RCC 7860 (cell line): ENCODE results near the gene SPSB3.
A peak's percentile ranks its signal among the peaks of the same experiment; 100 is the strongest.
"Not testable (repeated sequence)": the region's sequence is repeated elsewhere in the genome, so short reads cannot be mapped to it uniquely, and the experiment has no call there.

ENCODE experiments used
- DNase-seq: peaks from one replicate; pipeline ENCODE4 v3.0.0-alpha.2; 2015; ENCODE audit warnings: low spot score
- FAIRE-seq: peaks from 2 replicates; lab custom pipeline; 2012; peaks lifted over from hg19 to GRCh38; lab: Jason Lieb, UNC

SPSB3 gene

DNA sequence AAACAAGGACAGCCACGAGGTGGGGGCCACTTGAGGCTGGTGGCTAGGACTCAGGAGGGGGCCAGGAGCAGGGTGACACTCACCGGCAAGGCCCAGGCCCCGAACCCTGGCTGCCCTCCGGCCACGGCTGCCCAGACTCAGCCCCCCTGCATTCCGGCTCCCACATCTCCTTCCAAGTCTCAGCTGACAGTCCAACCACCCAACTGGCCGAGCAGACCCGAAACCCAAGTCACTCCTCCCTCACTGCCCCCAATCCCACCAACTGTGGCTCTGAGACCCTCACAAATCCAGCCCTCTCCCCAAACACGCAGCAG is 34.9 kb upstream of the SPSB3 start:
- no peak for DNase-seq
- no peak for FAIRE-seq

DNA sequence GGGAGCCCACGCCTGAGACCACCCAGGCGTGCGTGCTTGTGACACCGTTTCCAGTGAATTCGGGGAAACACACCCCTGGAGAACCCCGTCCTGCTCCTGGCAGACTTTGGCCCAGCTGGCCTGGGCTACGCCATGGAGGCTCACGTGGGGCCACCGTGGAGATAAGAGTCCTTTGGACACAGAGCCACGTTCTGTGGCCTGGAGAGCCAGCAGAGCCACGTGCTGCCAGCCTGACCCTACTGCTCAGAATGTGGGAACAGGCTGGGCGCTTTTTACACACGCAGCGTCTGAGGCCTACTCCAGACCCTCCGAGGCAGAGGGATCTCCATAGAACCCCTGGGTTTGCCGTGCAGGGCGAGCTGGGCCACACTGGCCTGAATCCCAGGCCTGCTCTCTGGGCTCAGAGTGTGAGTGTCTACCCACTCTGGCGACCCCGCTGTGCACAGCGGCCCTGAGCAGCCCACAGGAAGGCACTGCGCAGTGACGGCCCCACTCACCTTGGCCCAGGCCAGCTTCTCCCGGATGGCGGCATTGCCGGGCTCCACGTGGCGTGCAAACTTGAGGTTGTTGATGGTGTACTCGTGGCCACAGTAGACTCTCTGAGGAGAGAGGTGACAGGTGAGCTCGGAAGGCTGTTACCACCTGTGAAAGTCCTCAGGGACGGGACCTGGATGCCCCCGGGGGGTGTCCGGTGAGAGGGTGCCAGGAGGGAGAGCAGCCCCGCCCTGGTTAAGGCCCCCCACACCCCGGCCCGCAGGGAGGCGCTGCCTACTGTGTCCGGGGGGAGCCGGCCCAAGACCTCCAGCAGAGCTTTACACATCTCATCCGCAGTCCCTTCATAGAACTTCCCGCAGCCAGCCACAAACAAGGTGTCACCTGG is 34.3 kb upstream of the SPSB3 start:
- FAIRE-seq, result no peak
- no peak for DNase-seq

DNA sequence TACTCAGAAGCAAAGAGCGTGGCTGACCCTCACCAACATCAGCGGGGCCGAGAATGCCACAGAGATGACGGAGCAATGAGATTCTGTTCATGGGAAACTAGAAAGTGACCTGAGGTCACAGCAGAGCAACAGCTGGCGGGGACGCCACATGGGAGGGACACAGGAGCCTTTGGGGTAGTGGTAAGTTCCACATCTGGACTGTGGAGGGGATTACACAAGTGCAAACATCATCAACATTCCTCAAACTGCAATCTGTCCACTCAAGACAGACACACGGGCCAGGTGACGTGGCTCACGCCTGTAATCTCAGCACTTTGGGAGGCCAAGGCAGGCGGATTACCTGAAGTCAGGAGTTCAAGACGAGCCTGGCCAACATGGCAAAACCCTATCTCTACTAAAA is 33.1 kb upstream of the SPSB3 start:
- no peak for FAIRE-seq
- no peak for DNase-seq

DNA sequence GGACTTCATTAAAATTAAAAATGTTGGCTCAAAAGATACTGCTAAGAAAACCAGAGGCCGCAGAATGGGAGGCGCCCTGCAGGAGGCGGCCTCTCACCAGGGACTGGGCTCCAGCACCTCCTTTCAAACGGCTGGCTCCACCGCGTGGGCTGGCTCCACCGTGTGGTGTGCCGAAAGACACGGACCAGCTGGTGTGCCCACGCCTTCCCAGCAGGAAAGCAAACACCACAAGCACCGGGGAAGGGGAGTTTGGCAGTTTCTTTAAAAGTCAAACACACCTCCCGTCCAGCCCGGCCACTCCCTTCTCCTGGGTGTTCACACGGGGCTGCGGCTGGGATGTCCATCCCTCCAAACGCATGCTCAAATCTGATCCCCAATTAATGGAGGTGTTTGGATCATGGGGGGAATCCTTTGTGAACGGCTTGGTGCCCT is 30.4 kb upstream of the SPSB3 start:
- DNase-seq (peak; percentile 26), FAIRE-seq (no peak)

DNA sequence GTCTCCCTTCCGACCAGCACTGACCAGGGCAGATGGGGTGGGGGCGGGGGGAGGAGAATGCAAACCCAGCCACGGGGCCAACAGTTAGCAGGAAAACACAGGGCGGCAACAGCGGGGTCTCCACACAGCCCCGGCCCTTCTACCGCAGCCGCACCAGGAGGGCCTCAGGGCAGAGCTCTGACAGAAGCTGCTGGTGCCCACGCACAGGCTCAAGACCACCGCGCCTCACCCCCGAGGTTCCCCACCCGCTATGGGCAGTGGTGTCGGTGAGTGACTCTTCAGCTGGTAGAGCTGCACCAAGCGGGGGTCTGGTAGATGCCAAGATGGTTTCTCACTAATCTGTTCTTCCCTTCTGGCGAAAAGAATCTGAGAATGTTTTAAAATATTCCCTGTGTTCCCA is 28.2 kb upstream of the SPSB3 start:
- FAIRE-seq, result no peak
- DNase-seq, result no peak

DNA sequence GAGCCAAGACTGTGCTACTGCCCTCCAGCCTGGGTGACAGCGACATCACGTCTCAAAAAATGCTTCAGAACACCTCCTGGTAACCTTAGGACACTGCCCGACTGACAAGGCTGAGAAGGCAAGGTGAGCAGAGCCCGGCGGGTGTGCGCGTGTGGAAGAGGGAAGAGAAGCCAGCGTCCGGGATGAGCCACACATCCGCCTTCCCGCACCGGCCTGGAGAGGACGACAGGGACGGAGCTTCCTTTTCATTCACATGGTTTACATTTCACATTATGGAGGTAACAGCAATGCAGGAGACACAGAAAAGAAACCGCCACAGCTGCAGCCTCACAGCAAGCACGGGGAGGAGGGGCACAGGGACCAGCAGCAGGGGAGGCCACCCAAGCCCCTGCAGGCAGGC is 27.7 kb upstream of the SPSB3 start:
- no peak for FAIRE-seq
- DNase-seq, result no peak

DNA sequence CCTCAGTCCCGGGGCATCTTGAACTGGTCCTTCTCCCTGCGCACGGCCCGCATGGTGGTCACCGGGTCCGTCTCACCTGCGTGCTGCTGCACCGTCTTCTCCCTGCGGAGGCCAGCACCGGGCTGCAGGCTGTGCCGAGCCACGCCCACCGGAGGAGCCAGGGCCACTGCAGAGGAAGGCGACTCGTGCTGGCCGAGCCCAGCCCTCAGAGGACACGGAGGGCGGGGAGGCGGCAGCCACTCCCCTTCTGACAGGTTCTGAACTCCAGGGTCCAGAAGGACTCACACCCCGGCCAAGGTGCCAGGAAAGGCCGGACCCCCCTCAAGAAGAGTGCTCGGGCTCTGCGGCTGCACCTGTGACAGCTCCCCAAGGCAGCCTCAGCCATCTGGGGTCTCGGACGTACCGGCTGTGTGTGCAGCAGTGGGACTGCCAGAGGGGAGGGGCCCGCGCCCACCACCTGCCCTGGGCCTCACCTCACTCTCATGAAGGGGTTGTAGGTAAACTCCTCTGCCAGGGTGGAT is 27.0 kb upstream of the SPSB3 start:
- DNase-seq (no peak), FAIRE-seq (no peak)

DNA sequence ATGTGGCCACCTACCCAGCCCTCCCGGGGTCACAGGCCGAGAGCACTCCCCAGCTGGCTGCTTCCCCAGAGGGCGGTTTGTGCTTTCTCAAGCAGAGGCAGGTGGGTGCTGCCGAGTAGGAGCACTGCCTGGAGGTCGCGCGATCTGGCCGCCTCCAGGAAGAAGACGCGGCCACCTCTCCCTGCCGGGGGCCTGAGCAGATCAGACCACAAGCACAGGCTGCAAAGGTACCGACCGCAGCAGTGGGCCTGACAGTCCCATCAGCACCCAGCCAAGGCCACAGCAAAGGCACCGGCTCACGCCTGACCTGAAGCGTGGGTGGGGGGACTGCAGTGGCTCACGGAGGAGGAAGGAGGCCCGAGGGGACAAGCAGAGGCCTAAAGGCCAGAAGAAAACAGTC is 26.3 kb upstream of the SPSB3 start:
- no peak for FAIRE-seq
- DNase-seq, result no peak

DNA sequence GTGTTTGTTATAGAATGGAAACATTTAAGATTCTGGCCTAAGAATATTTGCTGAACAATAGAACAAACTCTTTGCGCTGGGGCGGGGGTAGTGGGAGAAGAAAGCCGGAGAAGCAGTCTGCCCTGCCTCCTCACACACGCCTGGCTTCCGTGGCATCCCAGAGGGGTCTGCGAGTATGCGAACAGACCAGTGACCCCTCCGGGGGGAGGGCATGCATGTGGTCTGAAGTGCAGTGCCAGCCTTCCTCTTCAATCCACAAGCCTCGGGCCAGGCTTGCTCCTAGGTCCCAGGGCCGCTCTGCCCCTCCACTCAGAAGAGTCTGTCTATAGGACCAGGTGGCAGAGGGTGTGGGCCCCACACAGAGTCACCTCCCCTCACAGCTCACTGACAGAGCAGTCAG is 25.3 kb upstream of the SPSB3 start:
- FAIRE-seq (no peak), DNase-seq (no peak)

DNA sequence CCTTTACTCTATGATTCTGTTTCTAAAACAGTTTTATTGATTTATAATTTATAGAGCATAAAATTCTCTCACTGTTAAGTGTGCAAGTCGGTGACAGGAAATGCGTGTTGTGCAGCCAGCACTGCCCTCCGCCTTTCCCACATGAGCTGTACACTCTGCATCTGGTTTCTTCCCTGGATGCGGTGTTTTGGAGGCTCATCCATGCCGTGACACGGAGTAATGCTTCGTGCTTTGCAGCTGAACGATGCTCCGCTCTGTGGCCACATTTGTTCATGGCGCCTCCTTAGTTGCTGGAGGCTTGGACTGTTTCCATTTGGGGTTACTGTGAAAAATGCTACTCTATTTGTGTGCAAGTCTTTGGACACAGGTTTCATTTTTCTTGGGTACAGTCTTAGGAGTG is 18.3 kb upstream of the SPSB3 start:
- DNase-seq (no peak), FAIRE-seq (no peak)

DNA sequence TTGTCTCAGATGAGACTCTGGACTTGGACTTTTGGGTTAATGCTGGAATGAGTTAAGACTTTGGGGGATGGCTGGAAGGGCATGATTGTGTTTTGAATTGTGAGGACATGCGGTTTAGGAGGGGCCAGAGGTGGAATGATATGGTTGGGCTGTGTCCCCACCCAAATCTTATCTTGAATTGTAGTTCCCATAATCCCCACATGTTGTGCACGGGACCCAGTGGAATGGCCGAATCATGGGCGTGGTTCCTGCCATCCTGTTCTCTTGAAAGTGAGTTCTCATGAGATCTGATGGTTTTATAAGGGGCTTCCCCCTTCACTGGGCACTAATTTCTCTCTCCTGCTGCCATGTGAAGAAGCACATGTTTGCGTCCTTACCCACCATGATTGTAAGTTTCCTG is 16.9 kb upstream of the SPSB3 start:
- FAIRE-seq, DNase-seq: not testable (repeated sequence)

DNA sequence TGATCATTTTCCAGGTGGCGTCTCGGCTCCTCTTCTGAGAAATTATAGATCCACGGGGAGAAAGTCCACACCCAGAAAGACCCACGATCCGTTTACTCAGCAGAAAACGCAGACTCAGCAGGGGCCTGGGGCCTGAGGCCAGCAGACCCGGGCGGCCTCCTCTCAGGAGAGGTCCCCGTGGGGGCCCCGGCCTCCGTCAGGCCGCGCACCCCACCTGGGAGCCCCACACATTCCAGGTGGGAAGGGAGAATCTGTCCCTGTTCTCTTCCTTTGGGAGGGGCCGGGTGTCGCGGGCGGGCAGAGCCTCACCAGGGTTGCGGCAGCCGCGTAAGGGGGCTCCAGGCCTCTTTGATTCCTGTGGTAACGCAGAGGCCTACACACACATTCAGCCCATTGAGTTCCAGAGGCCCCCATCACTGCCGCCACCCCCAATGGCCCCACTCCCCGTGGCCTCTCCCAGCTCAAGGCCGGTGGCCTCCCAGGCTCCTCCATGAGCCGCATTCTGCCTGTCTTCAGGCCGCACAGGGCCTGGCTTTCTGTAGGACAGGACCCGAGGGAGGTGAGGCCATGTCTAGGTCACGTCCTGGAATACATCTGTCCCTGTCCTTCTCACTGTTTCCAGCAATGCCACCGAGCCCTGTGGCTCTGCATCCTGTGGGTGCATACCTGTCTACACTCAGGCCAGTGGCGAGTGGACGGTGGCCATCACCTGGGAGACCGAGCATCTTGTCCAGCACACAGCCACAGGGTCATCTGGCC is 12.7 kb upstream of the SPSB3 start:
- no peak for DNase-seq
- FAIRE-seq, result no peak

DNA sequence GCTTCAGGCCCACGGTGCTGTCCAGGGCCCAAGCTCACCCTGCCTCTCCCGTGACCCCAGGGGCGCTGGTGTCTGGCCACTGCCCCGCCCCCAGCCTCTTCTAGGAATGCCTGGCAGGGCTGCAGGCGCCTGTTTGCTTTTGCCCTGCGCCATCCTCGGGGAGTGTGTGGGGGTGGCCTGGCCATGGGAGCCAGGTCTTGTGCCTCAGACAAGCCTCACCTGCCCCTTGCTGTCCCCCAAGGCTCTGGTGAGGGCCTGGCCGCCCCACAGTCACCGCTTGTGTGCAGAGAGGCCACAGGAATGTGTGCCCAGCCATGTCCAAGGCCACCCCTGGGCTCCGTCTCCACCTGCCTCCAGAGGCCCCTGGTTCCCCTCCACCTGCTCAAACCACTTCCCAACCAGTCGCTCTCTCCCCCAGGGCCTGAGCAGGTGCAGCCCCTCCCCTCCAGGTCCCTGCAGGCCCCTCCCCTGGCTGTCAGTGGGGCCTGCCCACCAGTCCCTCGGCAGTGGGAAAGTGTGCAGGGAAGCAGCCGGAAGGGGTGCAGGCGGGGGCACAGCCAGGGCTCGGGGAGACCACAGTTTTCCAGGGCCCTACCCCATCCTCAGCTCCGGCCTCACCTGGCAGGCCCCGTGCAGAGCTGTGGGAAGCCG is 12.0 kb upstream of the SPSB3 start:
- FAIRE-seq (no peak), DNase-seq (no peak)

DNA sequence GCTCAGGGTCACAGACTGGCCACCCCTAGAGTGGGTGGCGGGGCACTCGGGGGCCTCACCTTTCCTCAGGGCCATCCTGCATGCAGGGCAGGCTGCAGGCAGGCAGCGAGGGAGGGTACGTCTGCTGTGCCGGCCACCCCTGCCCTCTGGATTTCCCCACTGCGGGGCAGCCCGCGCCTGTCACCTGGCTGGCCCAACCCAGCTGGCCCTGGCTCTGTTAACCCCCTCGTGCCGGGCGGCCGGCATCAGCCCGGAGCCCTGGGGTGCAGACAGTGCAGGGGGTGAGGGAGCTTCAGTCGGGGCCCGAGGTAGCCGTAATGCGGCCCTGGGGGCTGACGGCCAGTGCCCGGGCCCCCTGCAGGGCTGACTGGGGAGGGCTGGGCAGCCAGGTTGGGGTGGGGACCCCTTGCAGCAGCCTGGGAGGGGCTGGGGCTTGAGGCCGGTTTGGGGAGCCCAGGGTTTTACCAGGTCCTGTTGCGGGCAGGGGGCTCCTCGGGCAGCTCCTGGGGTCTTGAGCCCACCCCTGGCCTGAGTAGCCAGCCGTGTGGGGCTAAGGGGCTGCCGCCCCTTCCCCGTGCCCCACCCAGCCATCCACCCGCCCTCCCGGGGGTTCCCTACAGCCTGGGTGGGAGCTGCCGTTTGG is 11.3 kb upstream of the SPSB3 start, which contains the start of gene IGFALS:
TSS of gene IGFALS (minus strand) at position 128 of the 643 bp plus-strand sequence. CDS start at position 75, 53 bp downstream.
- DNase-seq (no peak), FAIRE-seq (no peak)

DNA sequence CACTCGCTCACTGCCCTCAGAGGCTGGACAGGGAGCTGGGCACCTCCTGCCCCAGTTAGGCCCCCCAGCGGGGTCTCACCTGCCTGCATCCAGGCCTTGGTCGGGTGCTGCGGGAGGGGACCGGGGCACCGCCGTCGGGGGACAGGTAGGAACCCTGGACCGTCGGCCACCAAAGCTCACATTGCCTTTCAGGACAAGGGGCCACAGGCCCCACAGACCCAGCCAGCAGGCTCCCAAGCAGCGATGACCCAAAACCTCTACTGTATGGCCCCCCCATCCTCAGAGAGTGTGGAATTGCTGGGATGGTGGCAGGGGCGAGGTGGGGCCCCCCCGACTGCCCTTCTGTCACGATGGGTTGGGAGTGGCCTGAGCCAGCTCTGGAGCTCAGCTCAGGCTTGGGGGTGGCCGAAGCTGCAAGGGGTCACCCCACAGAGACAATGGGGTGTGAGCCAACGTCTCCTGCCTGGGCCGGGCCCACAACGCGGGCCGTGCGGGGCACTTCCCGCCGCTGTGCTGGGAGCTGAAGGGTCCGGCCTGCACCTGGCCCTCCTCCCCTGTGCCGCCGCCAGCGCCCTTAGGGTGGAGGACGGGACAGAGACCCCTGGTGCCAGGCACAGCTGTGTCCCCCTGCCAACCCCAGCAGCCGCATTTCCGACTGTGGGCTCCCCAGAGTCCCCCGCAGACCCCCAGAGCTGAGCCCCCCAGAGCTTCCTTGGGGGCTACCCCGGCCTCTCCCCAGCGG is 10.6 kb upstream of the SPSB3 start:
- FAIRE-seq (no peak), DNase-seq (no peak)

DNA sequence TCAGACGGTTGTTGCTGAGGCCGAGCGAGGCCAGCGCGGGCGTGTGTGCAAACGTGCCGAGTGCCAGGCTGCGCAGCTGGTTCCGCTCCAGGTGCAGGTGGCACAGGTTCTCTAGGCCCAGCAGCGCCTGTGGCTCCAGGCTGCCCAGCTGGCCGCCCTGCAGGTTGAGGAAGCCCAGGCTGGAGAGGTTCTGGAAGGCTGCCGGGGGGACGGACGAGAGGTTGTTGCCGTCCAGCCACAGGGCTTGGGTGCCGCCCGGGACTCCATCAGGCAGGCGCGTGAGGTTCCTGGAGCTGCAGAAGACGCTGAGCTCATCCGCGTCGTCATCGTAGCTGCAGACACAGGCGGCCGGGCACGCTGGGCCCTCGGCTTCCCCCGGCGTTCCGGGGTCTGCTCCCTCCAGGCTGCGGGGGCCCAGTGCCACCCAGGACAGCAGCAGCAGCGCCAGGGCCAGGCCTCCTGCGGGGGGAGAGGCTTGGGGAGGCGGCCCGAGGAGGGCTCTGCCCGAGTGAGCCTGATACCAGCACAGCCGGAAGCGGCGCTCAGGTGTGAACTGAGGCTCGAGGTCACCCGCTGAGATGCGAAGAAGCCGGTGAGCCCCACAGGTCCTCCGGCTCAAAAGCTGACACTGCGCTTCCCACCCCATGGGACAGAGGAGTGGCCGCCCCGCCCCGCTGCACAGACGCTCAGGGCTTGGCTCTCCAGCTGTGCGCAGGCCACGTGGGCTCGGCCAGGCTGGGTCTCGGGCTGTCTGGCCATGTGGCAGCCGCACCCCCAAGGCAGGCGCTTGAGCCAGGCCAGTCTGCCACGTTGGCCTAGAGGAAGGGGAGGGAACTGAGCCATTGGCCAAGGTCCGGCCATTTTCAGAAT is 9.8 kb upstream of the SPSB3 start:
- no peak for DNase-seq
- FAIRE-seq, result no peak

DNA sequence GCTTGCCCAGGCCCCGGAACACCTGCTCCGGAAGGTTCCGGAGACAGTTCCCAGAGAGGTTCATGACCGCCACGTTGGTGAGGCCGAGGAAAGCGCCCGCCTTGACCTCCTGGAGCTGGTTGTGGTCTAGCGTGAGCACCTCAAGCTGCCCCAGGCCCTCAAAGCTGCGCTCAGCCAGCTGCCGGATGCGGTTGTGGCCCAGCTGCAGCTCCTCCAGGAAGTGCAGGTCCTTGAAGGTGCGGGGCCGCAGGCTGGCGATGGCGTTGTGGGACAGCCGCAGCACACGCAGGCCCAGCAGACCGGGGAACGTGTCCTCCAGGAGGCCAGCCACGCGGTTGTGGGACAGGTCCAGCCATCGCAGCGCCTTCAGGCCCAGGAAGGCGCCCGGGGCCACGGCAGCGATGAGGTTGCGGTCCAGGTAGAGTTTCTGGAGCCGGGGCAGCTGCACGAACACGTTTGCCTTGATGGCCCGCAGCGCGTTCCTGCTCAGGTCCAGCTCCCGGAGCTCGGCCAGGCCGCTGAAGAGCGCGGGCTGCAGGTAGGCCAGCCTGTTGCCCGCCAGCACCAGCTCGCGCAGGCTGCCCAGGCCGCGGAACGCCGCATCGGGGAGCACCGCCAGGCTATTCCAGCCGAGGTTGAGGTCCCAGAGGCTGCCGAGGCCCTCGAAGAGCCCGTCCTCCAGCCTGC is 9.0 kb upstream of the SPSB3 start:
- no peak for DNase-seq
- FAIRE-seq, result no peak

DNA sequence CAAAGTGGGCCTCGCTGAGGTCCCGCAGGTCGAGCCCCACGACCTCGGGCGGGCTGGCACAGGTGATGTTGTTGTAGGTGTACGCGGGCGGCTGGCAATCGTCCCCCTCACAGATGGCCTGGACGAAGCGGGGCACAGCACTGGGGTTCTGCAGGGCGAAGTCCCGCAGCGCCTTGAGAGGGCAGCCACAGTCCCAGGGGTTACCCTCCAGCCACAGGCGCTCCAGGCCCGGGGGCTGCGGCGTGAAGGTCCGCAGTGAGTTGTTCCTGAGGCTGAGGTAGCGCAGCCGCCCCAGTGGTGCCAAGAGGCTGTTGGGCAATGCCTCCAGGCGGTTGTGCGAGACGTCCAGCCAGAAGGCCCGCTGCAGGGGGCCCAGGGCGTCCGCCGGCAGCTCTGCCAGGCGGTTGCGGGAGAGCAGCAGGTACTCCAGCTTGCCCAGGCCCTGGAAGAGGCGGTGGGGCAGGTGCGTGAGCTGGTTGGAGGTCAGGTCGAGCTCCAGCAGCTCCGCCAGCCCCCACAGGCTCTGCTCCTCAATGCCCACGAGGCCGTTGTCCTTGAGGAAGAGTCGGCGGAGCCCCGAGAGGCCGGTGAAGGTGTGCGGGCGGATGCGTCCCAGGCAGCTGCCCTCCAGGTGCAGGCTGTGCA is 8.4 kb upstream of the SPSB3 start:
- FAIRE-seq, result no peak

More for the DNA sequence above, 8.4 kb upstream of the SPSB3 start:
- no peak for DNase-seq
